Measurements from ENCODE around the gene PPP1R13B.

- no peak for TF ChIP-seq CTCF (IDR thresholded peaks at IDR 0.05; ENCODE audit: low read length)
- TF ChIP-seq EZH2 (IDR thresholded peaks at IDR 0.05; ENCODE audit: borderline replicate concordance, low read length) = no peak
Observed at GRCh38 chr14:103735815-103736545, 111.4 kb downstream of the PPP1R13B start.
